ENCODE data around the gene AURKA. TPM values are rescaled to one million over a fixed set of nuclear protein-coding genes. Genes with fewer than 3 reads are reported as not detected.

Gene AURKA
- 98.8 to 110 TPM (median 107 TPM) in 5 replicates for total RNA-seq (2022; extraction: Qiagen RNA extraction; ENCODE audit: low read depth)

DNA sequence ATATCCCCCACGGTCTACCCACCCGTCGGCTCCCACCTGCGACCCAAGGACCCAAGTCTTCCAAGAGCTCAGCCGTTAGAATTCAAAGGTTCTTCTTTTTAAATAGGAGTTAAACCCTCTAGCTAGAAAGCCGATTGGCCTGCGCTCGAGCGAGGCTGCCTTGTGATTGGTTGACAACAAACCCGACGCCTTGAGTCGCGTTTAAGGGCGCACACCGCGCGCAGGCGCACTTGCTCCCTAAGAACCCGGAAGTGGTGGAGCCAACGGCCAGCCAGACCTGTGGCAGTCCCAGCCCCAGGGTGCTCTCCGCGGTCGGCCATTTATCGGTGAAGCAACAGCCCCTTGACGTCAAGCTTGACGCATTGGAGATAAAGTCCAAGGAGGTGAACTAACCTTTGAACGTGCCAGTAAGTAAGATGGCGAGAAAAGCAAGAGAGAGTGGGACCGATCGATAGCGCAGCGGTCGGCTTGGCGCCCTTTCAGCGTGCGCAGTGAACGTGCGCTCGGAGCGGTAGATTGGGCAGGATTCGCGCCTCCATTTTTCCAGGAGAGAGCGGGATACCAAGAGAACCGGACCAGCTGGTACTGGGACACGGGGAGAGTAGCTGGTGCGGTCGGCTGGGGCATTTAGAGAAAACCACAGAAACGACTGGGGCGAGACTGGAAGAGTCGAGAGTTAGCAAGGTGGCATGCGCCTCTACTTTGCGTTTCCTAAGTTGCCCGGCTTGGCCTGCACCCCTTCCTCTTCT lies at the start of gene AURKA, which contains the start of gene CSTF1:
AURKA (minus strand) TSS at position 84 of the 749 bp plus-strand sequence. CDS start 4,018 bp downstream, outside the sequence.
CSTF1 (plus strand) TSS at position 514 of the 749 bp plus-strand sequence. CDS start 2,908 bp downstream, outside the sequence.

DNA sequence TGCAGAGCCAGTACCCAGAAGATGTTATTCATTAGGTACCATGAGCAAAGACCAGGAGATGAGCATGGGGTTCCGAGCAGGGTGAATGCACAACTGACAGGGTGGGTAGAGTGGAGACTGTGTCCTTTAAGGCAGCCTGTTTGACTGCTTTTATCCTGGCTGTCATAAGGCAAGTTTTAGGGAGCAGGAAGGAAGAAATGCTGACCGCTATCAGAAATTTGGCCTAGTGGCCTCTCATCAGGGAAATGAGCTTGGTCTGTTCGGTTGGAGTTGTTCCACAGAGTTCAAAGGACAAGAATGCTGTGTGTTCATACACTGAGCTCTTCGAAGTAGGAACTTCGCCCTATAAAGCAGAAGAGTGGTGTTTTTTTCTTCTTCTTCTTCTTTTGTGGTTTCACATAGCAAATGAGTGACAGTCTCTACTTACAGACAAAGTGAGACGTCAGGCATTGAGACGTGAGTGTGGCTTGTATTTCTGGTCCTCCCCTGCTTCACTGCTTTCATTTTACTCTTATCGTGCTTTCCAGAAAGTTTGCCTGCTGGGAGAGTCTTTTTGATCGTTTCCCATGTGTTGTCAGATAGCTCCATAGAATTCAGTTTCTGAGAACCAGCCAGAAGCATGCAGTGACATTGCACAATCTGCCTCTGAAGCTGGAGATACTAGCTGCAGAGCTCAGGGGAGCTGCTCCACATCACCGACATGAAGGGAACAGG lies 19.9 kb upstream of the AURKA start, which contains the start of gene CASS4:
CASS4 (plus strand) TSS at position 502 of the 714 bp plus-strand sequence; CDS start at position 701, 199 bp downstream.

DNA sequence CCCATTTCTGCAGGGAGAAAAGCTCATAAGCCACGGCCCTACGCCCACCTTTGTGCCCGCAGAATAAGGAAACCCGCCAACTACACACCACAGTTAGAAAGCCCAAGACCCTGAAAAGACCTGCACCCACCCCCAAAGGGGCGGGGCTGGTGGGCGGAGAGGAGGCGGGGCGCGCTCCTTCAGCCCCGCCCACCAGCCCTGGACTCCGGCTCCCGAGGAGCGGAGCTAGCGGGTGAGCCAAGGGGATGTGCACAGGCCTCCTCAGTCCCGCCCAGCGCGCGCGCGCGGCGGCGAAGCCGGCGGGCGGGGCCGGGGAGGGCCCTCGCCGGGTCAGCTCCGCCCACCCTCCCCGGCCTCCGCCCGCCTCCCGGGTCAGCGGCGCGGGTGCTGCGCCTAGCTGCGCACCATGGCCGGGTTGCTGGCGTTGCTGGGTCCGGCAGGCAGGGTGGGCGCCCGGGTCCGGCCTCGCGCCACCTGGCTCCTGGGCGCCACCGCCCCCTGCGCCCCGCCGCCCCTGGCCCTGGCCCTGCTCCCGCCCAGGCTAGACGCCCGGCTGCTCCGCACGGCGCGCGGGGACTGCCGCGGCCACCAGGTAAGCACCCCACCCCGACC lies 33.3 kb downstream of the AURKA start, which contains the start of gene FAM210B:
FAM210B (plus strand) TSS at position 375 of the 612 bp plus-strand sequence; CDS start at position 407, 32 bp downstream.

Other genes starting within 250 kb of the AURKA start
- gene MC3R, start 143.5 kb downstream of the AURKA start, total RNA-seq (2022; extraction: Qiagen RNA extraction; ENCODE audit: low read depth), result not detected in 5 replicates
- gene FAM210B, start 33.2 kb downstream of the AURKA start, total RNA-seq (2022; extraction: Qiagen RNA extraction; ENCODE audit: low read depth), result 8.5 to 12.8 TPM (median 12.5 TPM) in 5 replicates
- gene CSTF1, start 430 bp upstream of the AURKA start, total RNA-seq (2022; extraction: Qiagen RNA extraction; ENCODE audit: low read depth), result 34.3 to 38.9 TPM (median 37.7 TPM) in 5 replicates
- 0.08 to 0.09 TPM in 2 of 5 replicates, not detected in the others for gene CASS4, start 20.0 kb upstream of the AURKA start, total RNA-seq (2022; extraction: Qiagen RNA extraction; ENCODE audit: low read depth)
- gene RTF2, start 76.4 kb upstream of the AURKA start, total RNA-seq (2022; extraction: Qiagen RNA extraction; ENCODE audit: low read depth), result 87.2 to 89.6 TPM (median 88.4 TPM) in 5 replicates
- 0.19 to 0.55 TPM (median 0.33 TPM) in 4 of 5 replicates, not detected in the other for gene FAM209A, start 132.5 kb upstream of the AURKA start, total RNA-seq (2022; extraction: Qiagen RNA extraction; ENCODE audit: low read depth)
- gene FAM209B, start 141.0 kb upstream of the AURKA start, total RNA-seq (2022; extraction: Qiagen RNA extraction; ENCODE audit: low read depth), result 0.34 to 1.00 TPM (median 0.75 TPM) in 4 of 5 replicates, not detected in the other
- gene TFAP2C, start 237.1 kb upstream of the AURKA start, total RNA-seq (2022; extraction: Qiagen RNA extraction; ENCODE audit: low read depth), result 14.4 to 16.9 TPM (median 15.0 TPM) in 5 replicates